GM06990 (cell line): ENCODE measurements around the gene TNS3.

Experiments used
- DNase-seq: peaks from one replicate; pipeline ENCODE4 v3.0.0-alpha.2; 2011; ENCODE audit not compliant: insufficient read length; ENCODE audit errors: extremely low read depth
- H3K27me3 ChIP-seq: replicated peaks from 2 replicates; pipeline ENCODE4 v1.6.0; 2011; ENCODE audit warnings: low read length; ENCODE audit not compliant: control insufficient read depth, insufficient read depth
- H3K36me3 ChIP-seq: 2 replicates; pipeline ENCODE4 v1.5.1; 2011; ENCODE audit warnings: low read length; ENCODE audit not compliant: control insufficient read depth, insufficient read depth
- H3K4me3 ChIP-seq: replicated peaks from 2 replicates; pipeline ENCODE4 v1.5.1; 2011; ENCODE audit warnings: low read depth, mild to moderate bottlenecking, control low read depth, low read length
- TF ChIP-seq, protein P1 (sequence below): IDR thresholded peaks from 2 replicates; pipeline ENCODE4 v1.5.1; 2011; ENCODE audit warnings: low read length, control low read depth, mild to moderate bottlenecking, inconsistent platforms; ENCODE audit not compliant: insufficient read depth, poor library complexity, severe bottlenecking

The TNS3 gene

DNA sequence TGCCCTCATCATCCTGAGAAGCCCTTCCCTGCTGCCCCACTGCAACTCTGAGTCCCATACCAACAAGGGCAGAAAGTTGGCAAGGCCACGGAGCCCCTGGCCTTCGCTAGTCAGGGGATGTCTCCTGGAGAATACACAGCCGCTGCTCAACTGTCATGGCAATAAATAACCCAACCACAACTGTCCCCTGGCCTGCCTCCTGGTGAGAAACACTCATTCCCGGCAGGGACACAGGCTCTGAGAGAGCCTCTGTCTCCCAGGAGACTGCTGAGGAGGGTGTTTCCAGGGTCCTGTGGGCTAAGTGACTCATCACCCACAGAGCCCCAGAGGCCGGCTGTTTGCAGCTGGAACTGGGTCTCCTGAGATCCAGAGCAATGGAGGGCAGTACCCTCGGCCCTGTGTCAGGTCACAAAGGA, 354.1 kb downstream of the TNS3 start:
- peak; percentile 29 for DNase-seq
- TF ChIP-seq, protein P1, sequence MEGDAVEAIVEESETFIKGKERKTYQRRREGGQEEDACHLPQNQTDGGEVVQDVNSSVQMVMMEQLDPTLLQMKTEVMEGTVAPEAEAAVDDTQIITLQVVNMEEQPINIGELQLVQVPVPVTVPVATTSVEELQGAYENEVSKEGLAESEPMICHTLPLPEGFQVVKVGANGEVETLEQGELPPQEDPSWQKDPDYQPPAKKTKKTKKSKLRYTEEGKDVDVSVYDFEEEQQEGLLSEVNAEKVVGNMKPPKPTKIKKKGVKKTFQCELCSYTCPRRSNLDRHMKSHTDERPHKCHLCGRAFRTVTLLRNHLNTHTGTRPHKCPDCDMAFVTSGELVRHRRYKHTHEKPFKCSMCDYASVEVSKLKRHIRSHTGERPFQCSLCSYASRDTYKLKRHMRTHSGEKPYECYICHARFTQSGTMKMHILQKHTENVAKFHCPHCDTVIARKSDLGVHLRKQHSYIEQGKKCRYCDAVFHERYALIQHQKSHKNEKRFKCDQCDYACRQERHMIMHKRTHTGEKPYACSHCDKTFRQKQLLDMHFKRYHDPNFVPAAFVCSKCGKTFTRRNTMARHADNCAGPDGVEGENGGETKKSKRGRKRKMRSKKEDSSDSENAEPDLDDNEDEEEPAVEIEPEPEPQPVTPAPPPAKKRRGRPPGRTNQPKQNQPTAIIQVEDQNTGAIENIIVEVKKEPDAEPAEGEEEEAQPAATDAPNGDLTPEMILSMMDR = no peak
- no peaks in the 10 kb centered on the region; the same call in 1 of the 2 replicates for H3K27me3 ChIP-seq
- H3K36me3 ChIP-seq = no peaks in the 10 kb centered on the region
- no peak overlapping the region for H3K4me3 ChIP-seq

DNA sequence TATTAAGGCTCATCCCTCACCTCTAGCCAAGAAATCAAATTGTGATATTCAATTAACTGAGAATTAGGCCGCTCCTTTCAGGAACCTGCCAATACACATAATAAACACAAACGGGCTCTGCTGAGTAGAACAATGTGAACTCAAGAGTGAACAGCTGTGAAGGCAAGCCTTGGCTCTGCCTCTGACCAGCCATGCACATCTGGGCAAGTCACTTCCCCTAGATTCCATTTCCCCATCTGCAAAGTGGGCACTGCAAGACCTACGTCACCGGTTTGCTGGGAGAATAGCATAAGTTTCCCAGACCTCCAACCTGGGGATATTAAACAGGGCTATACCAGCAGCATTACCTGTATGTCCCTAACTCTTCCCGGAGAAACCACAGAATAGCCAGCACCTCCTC, 355.2 kb downstream of the TNS3 start:
- no peaks in the 10 kb centered on the region for H3K36me3 ChIP-seq
- H3K27me3 ChIP-seq = no peaks in the 10 kb centered on the region
- TF ChIP-seq, protein P1 = no peak
- no peak overlapping the region for H3K4me3 ChIP-seq
- DNase-seq = no peak

DNA sequence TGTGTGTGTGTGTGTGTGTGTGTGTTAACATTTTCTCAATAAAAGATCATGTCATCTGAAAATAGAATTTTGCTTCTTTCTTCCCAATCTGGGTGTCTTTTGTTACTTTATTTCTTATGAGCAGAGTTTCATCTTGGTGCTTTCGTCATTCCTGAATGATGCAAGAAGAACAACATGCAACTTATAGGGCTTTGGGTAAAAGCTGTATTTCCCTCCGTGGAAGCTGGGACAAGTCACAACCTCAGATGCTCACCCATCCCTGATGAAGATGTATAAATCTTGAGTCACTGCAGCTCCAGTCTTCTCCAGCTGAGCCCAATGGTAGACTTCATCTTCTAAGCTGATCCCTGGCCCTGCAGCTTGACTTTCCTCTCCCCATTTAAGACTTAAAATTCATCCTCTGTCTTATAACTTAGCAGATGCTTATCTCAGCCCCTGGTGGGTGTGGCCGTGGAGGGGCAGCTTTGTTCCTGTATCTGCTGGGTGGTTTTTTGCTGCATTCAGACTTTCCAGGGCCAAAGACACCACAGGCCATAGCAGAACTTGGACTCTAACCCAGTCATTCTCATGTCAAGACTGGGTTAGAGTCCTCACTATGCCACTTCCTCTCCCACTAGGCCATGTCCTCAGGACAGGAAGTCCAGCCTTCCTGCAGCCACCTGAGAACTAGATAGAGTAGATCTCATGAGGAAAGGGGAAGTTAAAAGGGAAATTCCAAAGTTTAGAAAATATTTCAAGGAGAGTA, 356.4 kb downstream of the TNS3 start:
- Histone ChIP-seq H3K36me3 (no peaks in the 10 kb centered on the region), H3K27me3 (no peaks in the 10 kb centered on the region), H3K4me3 (no peak overlapping the region)
- DNase-seq = no peak
- TF ChIP-seq, protein P1 = no peak
